Upper lobe of left lung (tissue), 6 donors: ENCODE measurements around the gene INSR. TPM values are rescaled to one million over a fixed set of nuclear protein-coding genes. Genes with fewer than 3 reads are reported as not detected.

Source experiments
- ATAC-seq, 2 donors: fragments of 200-7000 bp; cut with Tn5 transposase; one replicate each; pipeline ENCODE4 v1.9.1; 2022; ENCODE audit warnings: mild to moderate bottlenecking in 2 of 2, moderate library complexity in 2 of 2; ENCODE audit not compliant: low FRiP score in 2 of 2
- DNase-seq, 2 donors: peaks; one replicate each; pipeline ENCODE4 v3.0.0-alpha.2; 2019 to 2020
- H3K27ac ChIP-seq, 4 donors: fragments of 200-600 bp; sonication (generic); one replicate each; pipeline ENCODE4 v1.5.1; 2016 to 2019
- H3K27me3 ChIP-seq, 4 donors: fragments of 200-600 bp; sonication (generic); one replicate each; pipeline ENCODE4 v1.5.1; 2017 to 2019
- H3K36me3 ChIP-seq, 4 donors: fragments of 200-600 bp; sonication (generic); one replicate each; pipeline ENCODE4 v1.5.1; 2016 to 2019
- H3K4me1 ChIP-seq, 4 donors: fragments of 200-600 bp; sonication (generic); one replicate each; pipeline ENCODE4 v1.5.1; 2018 to 2019
- H3K4me3 ChIP-seq, 4 donors: fragments of 200-600 bp; sonication (generic); one replicate each; pipeline ENCODE4 v1.5.1; 2017 to 2019; ENCODE audit warnings: mild to moderate bottlenecking in 2 of 4, moderate library complexity in 1 of 4
- H3K9me3 ChIP-seq, 4 donors: fragments of 200-600 bp; sonication (generic); one replicate each; pipeline ENCODE4 v1.5.1; 2018 to 2019
- CTCF ChIP-seq, 6 experiments: fragments of 450-650 bp in 4 of 6; fragments of 200-600 bp in 2 of 6; sonication (generic) in 2 of 6; IDR thresholded peaks; one replicate each; pipeline ENCODE4 v1.5.1; 2016 to 2019; ENCODE audit warnings: antibody characterized with exemption in 6 of 6
- EP300 ChIP-seq, 4 donors: sonication (generic); formaldehyde crosslinking; IDR thresholded peaks; one replicate each; pipeline ENCODE4 v1.5.1; 2017; ENCODE audit warnings: antibody characterized with exemption in 4 of 4, control low read depth in 2 of 4
- POLR2A ChIP-seq, 4 donors: fragments of 450-650 bp; IDR thresholded peaks; one replicate each; pipeline ENCODE4 v1.5.1; 2016 to 2017; ENCODE audit warnings: antibody characterized with exemption in 4 of 4, mild to moderate bottlenecking in 2 of 4
- POLR2AphosphoS5 ChIP-seq, 2 donors: sonication (generic); formaldehyde crosslinking; IDR thresholded peaks; one replicate each; pipeline ENCODE4 v1.5.1; 2017; ENCODE audit warnings: antibody characterized with exemption in 2 of 2
- WGBS, 2 donors: methylation state at CpG; one replicate each; pipeline ENCODE4 v1.1.5; 2017 to 2018; 5-methylcytosine and 5-hydroxymethylcytosine counted together
- total RNA-seq, 6 donors: library from RNA; depleted of rRNA in 4 of 6; stranded (reverse); fragments of >200 nt in 4 of 6; gene quantifications; one replicate each; pipeline versions ENCODE4 v1.1.0 to v1.2.1, GENCODE V29; 2016 to 2021
- donor health status: DM: no; HTN: no; CAD: no; lungs with moderate emphysema.
- donor health status: DM: no; HTN: yes; CAD: no; lungs with severe emphysema.

Gene INSR
- total RNA-seq, 6 donors from 2014 or later = 32.4 to 142 (median 49.9) TPM

GRCh38 chr19:7266832-7267231 is 27.4 kb downstream of the INSR start:
- Histone ChIP-seq H3K27me3 (no peaks in the 10 kb centered on the region), H3K9me3 (no peaks in the 10 kb centered on the region), H3K4me1 (peaks cover 4 to 29% (median 12%) of the 10 kb centered on the region in 4 donors), H3K4me3 (no peak overlapping the region), H3K36me3 (peaks cover 0 to 15% (median 9%) of the 10 kb centered on the region in 4 donors), H3K27ac (peak overlapping the region in 2 of 4 donors; percentile 16 to 54)
- DNase-seq (no peak), ATAC-seq (no peak)
- TF ChIP-seq CTCF (IDR thresholded peaks at IDR 0.05) (no peak), POLR2A (IDR thresholded peaks at IDR 0.05) (no peak), EP300 (IDR thresholded peaks at IDR 0.05) (no peak), POLR2AphosphoS5 (IDR thresholded peaks at IDR 0.05) (no peak)
- 93 to 95% methylated on average over 7 of the region's 7 CpGs for WGBS, 2 donors

- H3K27ac ChIP-seq = peak overlapping the region in 2 of 4 donors; percentile 49 to 54
- H3K4me1 ChIP-seq = peaks cover 4 to 28% (median 10%) of the 10 kb centered on the region in 4 donors
- TF ChIP-seq POLR2AphosphoS5 (IDR thresholded peaks at IDR 0.05) (peak; percentile 27 to 30), POLR2A (IDR thresholded peaks at IDR 0.05) (no peak), CTCF (IDR thresholded peaks at IDR 0.05) (no peak), EP300 (IDR thresholded peaks at IDR 0.05) (peak in 2 of 4 donors; percentile 7 to 55)
- H3K27me3 ChIP-seq = no peaks in the 10 kb centered on the region
- H3K4me3 ChIP-seq = no peak overlapping the region
- 20 to 24% methylated on average over 5 of the region's 5 CpGs for WGBS, 2 donors
- peaks cover 0 to 15% (median 9%) of the 10 kb centered on the region in 4 donors for H3K36me3 ChIP-seq
- ATAC-seq (peak in 1 of 2 donors; percentile 65), DNase-seq (peak in 1 of 2 donors; percentile 71)
- H3K9me3 ChIP-seq = no peaks in the 10 kb centered on the region
Measured at GRCh38 chr19:7265963-7266362, 28.3 kb downstream of the INSR start.

GRCh38 chr19:7264858-7265257 is 29.4 kb downstream of the INSR start:
- no peak for TF ChIP-seq POLR2AphosphoS5 (IDR thresholded peaks at IDR 0.05)
- TF ChIP-seq POLR2A (IDR thresholded peaks at IDR 0.05) = no peak
- TF ChIP-seq CTCF (IDR thresholded peaks at IDR 0.05) = no peak
- TF ChIP-seq EP300 (IDR thresholded peaks at IDR 0.05) = no peak
- H3K9me3 ChIP-seq = no peaks in the 10 kb centered on the region
- H3K4me1 ChIP-seq = peaks cover 4 to 28% (median 10%) of the 10 kb centered on the region in 4 donors
- DNase-seq = no peak
- H3K36me3 ChIP-seq = peaks cover 0 to 15% (median 9%) of the 10 kb centered on the region in 4 donors
- peak overlapping the region in 3 of 4 donors; percentile 22 to 54 (median 49) for H3K27ac ChIP-seq
- 94 to 96% methylated on average over 4 of the region's 4 CpGs for WGBS, 2 donors
- no peak for ATAC-seq
- no peak overlapping the region for H3K4me3 ChIP-seq
- no peaks in the 10 kb centered on the region for H3K27me3 ChIP-seq

- H3K27me3 ChIP-seq = no peaks in the 10 kb centered on the region
- H3K27ac ChIP-seq = no peak overlapping the region
- H3K36me3 ChIP-seq = peaks cover 0 to 15% (median 9%) of the 10 kb centered on the region in 4 donors
- ATAC-seq (no peak), DNase-seq (no peak)
- H3K4me1 ChIP-seq = peaks cover 4 to 28% (median 10%) of the 10 kb centered on the region in 4 donors
- no peak overlapping the region for H3K4me3 ChIP-seq
- WGBS, 2 donors = 79 to 85% methylated on average over 4 to 5 of the region's 5 CpGs
- TF ChIP-seq POLR2A (IDR thresholded peaks at IDR 0.05) = no peak
- no peak for TF ChIP-seq POLR2AphosphoS5 (IDR thresholded peaks at IDR 0.05)
- no peak for TF ChIP-seq CTCF (IDR thresholded peaks at IDR 0.05)
- no peak for TF ChIP-seq EP300 (IDR thresholded peaks at IDR 0.05)
- no peaks in the 10 kb centered on the region for H3K9me3 ChIP-seq
Measured at GRCh38 chr19:7263521-7263920, 30.7 kb downstream of the INSR start.

- WGBS, 2 donors = 89% methylated on average over 3 of the region's 3 CpGs
- H3K4me1 ChIP-seq = peaks cover 3 to 24% (median 10%) of the 10 kb centered on the region in 4 donors
Measured at GRCh38 chr19:7263066-7263465, 31.1 kb downstream of the INSR start.

More at GRCh38 chr19:7263066-7263465, 31.1 kb downstream of the INSR start:
- no peak overlapping the region for H3K4me3 ChIP-seq
- H3K27ac ChIP-seq = no peak overlapping the region
- H3K9me3 ChIP-seq = no peaks in the 10 kb centered on the region
- ATAC-seq (no peak), DNase-seq (no peak)
- H3K27me3 ChIP-seq = no peaks in the 10 kb centered on the region
- H3K36me3 ChIP-seq = peaks cover 0 to 15% (median 9%) of the 10 kb centered on the region in 4 donors
- TF ChIP-seq POLR2AphosphoS5 (IDR thresholded peaks at IDR 0.05) (no peak), EP300 (IDR thresholded peaks at IDR 0.05) (no peak), CTCF (IDR thresholded peaks at IDR 0.05) (no peak), POLR2A (IDR thresholded peaks at IDR 0.05) (no peak)
